Fibroblast of lung (primary cell): ENCODE data around the gene PIN4.

Experiments used
- CTCF ChIP-seq, 2 donors: IDR thresholded peaks in 1 of 2; conservative IDR thresholded peaks in 1 of 2; 1 replicate in 1 of 2; 2 replicates in 1 of 2; pipeline ENCODE4 v1.5.1; 2011 to 2012; ENCODE audit warnings: low read length in 2 of 2, control low read depth in 1 of 2, inconsistent platforms in 1 of 2, low read depth in 1 of 2, mild to moderate bottlenecking in 1 of 2
- EZH2 ChIP-seq: IDR thresholded peaks from 2 replicates; pipeline ENCODE4 v1.5.1; 2012; ENCODE audit warnings: low read length, control low read depth, mild to moderate bottlenecking; ENCODE audit errors: missing control alignments

- TF ChIP-seq CTCF (conservative IDR thresholded peaks at IDR 0.05 in 1 of 2, IDR thresholded peaks at IDR 0.05 in 1 of 2; ENCODE audit: low read depth in 1 of 2, low read length in 2 of 2): no peak
- no peak for TF ChIP-seq EZH2
These were observed 26.7 kb downstream of the PIN4 start for GRCh38 chrX:72208126-72208800.
